Caco-2 (cell line): ENCODE measurements around the gene NCKIPSD. TPM values are rescaled to one million over a fixed set of nuclear protein-coding genes. Genes with fewer than 3 reads are reported as not detected.

Experiments
- BruUV-seq: library from RNA; stranded (reverse); fragments of 400-500 nt; replicated peaks from 2 replicates; lab custom pipeline; 2021; lab: Mats Ljungman, UMichigan
- CTCF ChIA-PET: fragments of 300-600 bp; sonication (Branson Sonifier 250); formaldehyde crosslinking; loops from one replicate; lab custom pipeline; 2022; ENCODE audit warnings: antibody characterized with exemption; lab: Charles Lee
- POLR2A ChIA-PET: fragments of 300-600 bp; sonication (Branson Sonifier 250); formaldehyde crosslinking; loops from one replicate; lab custom pipeline; 2022; ENCODE audit warnings: antibody characterized with exemption; lab: Charles Lee
- DNase-seq, 2 experiments: peaks; one replicate each; pipeline versions ENCODE4 v3.0.0 to v3.0.0-alpha.2; 2020 to 2022
- H3K27me3 ChIP-seq: replicated peaks from 2 replicates; pipeline ENCODE4 v1.6.0; 2011; ENCODE audit warnings: low read length; ENCODE audit not compliant: control insufficient read depth, insufficient read depth
- H3K36me3 ChIP-seq: 2 replicates; pipeline ENCODE4 v1.5.1; 2011; ENCODE audit warnings: low read length; ENCODE audit not compliant: control insufficient read depth, insufficient read depth
- H3K4me1 ChIP-seq: fragments of 250-450 bp; sonication (Bioruptor Pico); 2 replicates; pipeline ENCODE4 v1.5.1; 2020; ENCODE audit warnings: mild to moderate bottlenecking
- H3K4me3 ChIP-seq: 2 replicates; pipeline ENCODE4 v1.5.1; 2011; ENCODE audit warnings: low read depth, mild to moderate bottlenecking, control low read depth, low read length
- H3K9me3 ChIP-seq: fragments of 250-450 bp; sonication (Bioruptor Pico); 2 replicates; pipeline ENCODE4 v1.5.1; 2020; ENCODE audit warnings: mild to moderate bottlenecking, moderate library complexity
- H3K27ac Mint-ChIP-seq: one replicate; pipeline ENCODE4 v1.8.0; 2022; ENCODE audit warnings: mixed read lengths; ENCODE audit not compliant: unreplicated experiment
- H3K27me3 Mint-ChIP-seq: one replicate; pipeline ENCODE4 v1.8.0; 2022; ENCODE audit warnings: mixed read lengths; ENCODE audit not compliant: insufficient read depth, unreplicated experiment
- H3K36me3 Mint-ChIP-seq: one replicate; pipeline ENCODE4 v1.8.0; 2022; ENCODE audit warnings: mild to moderate bottlenecking, mixed read lengths; ENCODE audit not compliant: insufficient read depth, unreplicated experiment
- H3K4me1 Mint-ChIP-seq: one replicate; pipeline ENCODE4 v1.8.0; 2022; ENCODE audit warnings: low read depth, mixed read lengths; ENCODE audit not compliant: unreplicated experiment
- H3K4me3 Mint-ChIP-seq: one replicate; pipeline ENCODE4 v1.8.0; 2022; ENCODE audit warnings: mild to moderate bottlenecking, moderate library complexity, mixed read lengths; ENCODE audit not compliant: unreplicated experiment
- H3K9me3 Mint-ChIP-seq: one replicate; pipeline ENCODE4 v1.8.0; 2022; ENCODE audit warnings: mixed read lengths; ENCODE audit not compliant: unreplicated experiment
- CTCF ChIP-seq, 2 experiments: fragments of 200-600 bp in 1 of 2; IDR thresholded peaks; 1 replicate in 1 of 2; 2 replicates in 1 of 2; pipeline versions ENCODE4 v1.5.1 to v1.8.0; 2011 to 2022; ENCODE audit warnings: antibody characterized with exemption in 1 of 2, control low read depth in 1 of 2, inconsistent platforms in 1 of 2, low read depth in 1 of 2, low read length in 1 of 2, mild to moderate bottlenecking in 1 of 2, moderate library complexity in 1 of 2; ENCODE audit not compliant: insufficient read depth in 1 of 2, severe bottlenecking in 1 of 2, unreplicated experiment in 1 of 2
- intact Hi-C: fragments of 100-400 bp; cut with micrococcal nuclease; formaldehyde crosslinking; loops from one replicate; pipeline ENCODE4 v1.10.0; 2022; ENCODE audit not compliant: unreplicated experiment
- total RNA-seq: library from RNA; stranded (reverse); gene quantifications from 2 replicates; pipeline ENCODE4 v1.2.3, GENCODE V29; 2022

Gene NCKIPSD
- total RNA-seq, 1 experiment from 2014 or later, result 30.2 TPM

- CTCF ChIA-PET, result interaction anchor here (0.6 to 1.8 kb wide), 15 partner anchors 11 to 376 kb away, joined by 3 to 7 read pairs (median 4); partner anchors contain the start of genes CCDC51, CELSR3, NCKIPSD and PFKFB4
Measured at GRCh38 chr3:48635222-48636021, 50.3 kb downstream of the NCKIPSD start, which contains the start of gene SLC26A6. SLC26A6 (minus strand) TSS chr3:48635461; CDS start chr3:48635393, 68 bp downstream.

DNA sequence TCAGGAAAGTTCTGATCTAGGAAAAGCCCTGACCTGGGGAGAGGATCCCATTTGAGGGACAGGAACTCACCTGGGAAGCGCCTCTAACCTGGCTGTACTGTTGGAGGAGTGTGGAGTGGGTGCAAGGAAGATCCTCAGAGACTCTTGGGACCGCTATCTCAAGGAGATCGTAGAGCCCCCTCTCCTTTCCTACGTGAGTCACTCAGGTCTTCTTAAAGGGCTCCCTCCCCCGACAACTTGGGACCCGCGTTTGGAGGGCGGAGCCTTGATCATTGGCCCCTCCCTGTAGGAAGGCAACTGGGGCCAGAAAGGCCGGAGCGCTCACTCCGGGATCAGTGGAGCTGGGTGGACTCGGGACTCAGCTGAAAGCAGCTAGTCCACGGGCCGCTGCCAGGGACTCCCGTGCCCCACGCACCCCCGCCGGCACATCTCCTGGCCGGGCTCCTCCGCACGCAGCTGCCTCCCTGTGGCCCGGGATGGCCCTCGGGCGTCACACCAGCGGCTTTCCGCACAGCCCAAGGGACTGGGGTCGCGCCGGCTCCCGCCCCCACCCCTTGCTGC is 51.0 kb downstream of the NCKIPSD start:
- TF ChIP-seq CTCF (IDR thresholded peaks at IDR 0.05; ENCODE audit: insufficient read depth in 1 of 2, low read depth in 1 of 2, low read length in 1 of 2, severe bottlenecking in 1 of 2, unreplicated experiment in 1 of 2), result no peak
- H3K9me3 Mint-ChIP-seq, result no peaks in the 10 kb centered on the region
- H3K4me3 Mint-ChIP-seq, result peak overlapping the region; percentile 78
- intact Hi-C loops, result loop anchor here (1.0 to 2.0 kb wide), 4 partner anchors 16 to 76 kb away; partner anchors contain the start of gene UQCRC1
- Histone ChIP-seq H3K27me3 (no peaks in the 10 kb centered on the region), H3K9me3 (no peaks in the 10 kb centered on the region), H3K36me3 (peaks cover 2% of the 10 kb centered on the region; the same call in 1 of the 2 replicates), H3K4me3 (peak overlapping the region; percentile 83), H3K4me1 (peaks cover 19% of the 10 kb centered on the region)
- POLR2A ChIA-PET, result interaction anchor here (0.7 to 1.7 kb wide), 4 partner anchors 28 to 283 kb away, joined by 3 to 5 read pairs (median 4); partner anchors contain the start of genes CELSR3 and NCKIPSD
- no peaks in the 10 kb centered on the region for H3K27me3 Mint-ChIP-seq
- H3K36me3 Mint-ChIP-seq, result peaks cover 36% of the 10 kb centered on the region
- H3K4me1 Mint-ChIP-seq, result peaks cover 21% of the 10 kb centered on the region
- peak overlapping the region; percentile 59 for H3K27ac Mint-ChIP-seq
- CTCF ChIA-PET, result interaction anchor here (0.6 to 1.8 kb wide), 14 partner anchors 11 to 234 kb away, joined by 3 to 7 read pairs (median 4); partner anchors contain the start of genes CELSR3, NCKIPSD, PFKFB4 and TMEM89
- DNase-seq, result peak; percentile 65 to 66
- TSS peak; percentile 48 for BruUV-seq

More at GRCh38 chr3:48635222-48636021, 50.3 kb downstream of the NCKIPSD start, which contains the start of gene SLC26A6:
- Mint-ChIP-seq H3K9me3 (no peaks in the 10 kb centered on the region), H3K27ac (peak within 1 kb of the TSS; percentile 59), H3K4me1 (peaks cover 21% of the 10 kb centered on the region), H3K27me3 (no peaks in the 10 kb centered on the region), H3K36me3 (peaks cover 34% of the 10 kb centered on the region), H3K4me3 (peak within 1 kb of the TSS; percentile 78)
- peak in 1 of 2 experiments; percentile 43 for TF ChIP-seq CTCF (IDR thresholded peaks at IDR 0.05; ENCODE audit: insufficient read depth in 1 of 2, low read depth in 1 of 2, low read length in 1 of 2, severe bottlenecking in 1 of 2, unreplicated experiment in 1 of 2)
- peak; percentile 96 to 98 for DNase-seq
- intact Hi-C loops, result loop anchor here (1.0 to 2.0 kb wide), 4 partner anchors 17 to 77 kb away; partner anchors contain the start of gene UQCRC1
- H3K4me1 ChIP-seq, result peaks cover 19% of the 10 kb centered on the region
- H3K4me3 ChIP-seq, result peak within 1 kb of the TSS; percentile 83
- H3K27me3 ChIP-seq, result no peaks in the 10 kb centered on the region
- TSS peak; percentile 58 for BruUV-seq
- H3K9me3 ChIP-seq, result no peaks in the 10 kb centered on the region
- H3K36me3 ChIP-seq, result peaks cover 2% of the 10 kb centered on the region; the same call in 1 of the 2 replicates
- POLR2A ChIA-PET, result interaction anchor here (0.6 to 1.7 kb wide), 5 partner anchors 27 to 283 kb away, joined by 3 to 5 read pairs (median 4); partner anchors contain the start of genes CELSR3 and NCKIPSD
